ENCODE measurements around the gene PRKD2.

PRKD2 gene

DNA sequence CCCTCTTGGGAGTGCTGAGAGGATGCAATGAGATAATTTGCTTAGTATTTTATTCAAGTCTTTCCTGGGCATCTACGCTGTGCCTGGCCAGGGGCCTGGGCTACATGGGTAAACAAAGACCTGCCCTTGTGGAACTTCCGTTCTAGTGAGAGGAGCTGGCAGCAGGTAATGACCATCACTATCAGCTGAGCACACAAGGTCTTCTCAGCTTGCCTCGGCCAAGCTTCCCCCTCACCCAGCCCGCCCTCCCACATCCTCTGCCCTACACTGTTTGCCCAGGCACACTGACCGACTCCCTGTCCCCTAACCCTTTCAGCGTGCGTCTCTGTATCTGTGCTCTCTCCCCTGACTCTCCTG, 20.4 kb upstream of the PRKD2 start:
- no peak overlapping the region for H3K9ac ChIP-seq (ENCODE audit: low read depth, low read length)
- no peak overlapping the region for H3K4me3 ChIP-seq (ENCODE audit: low read depth, low read length)
- peaks cover 3% of the 10 kb centered on the region for H3K4me1 ChIP-seq (ENCODE audit: control insufficient read depth, insufficient read depth, low read length)
- H3K36me3 ChIP-seq (ENCODE audit: control insufficient read depth, insufficient read depth, low read length) = peaks cover 57% of the 10 kb centered on the region
- H3K27me3 ChIP-seq (ENCODE audit: control insufficient read depth, insufficient read depth, low read length) = no peaks in the 10 kb centered on the region
- no peaks in the 10 kb centered on the region for H3K9me3 ChIP-seq (ENCODE audit: control insufficient read depth, insufficient read depth, low read length)

DNA sequence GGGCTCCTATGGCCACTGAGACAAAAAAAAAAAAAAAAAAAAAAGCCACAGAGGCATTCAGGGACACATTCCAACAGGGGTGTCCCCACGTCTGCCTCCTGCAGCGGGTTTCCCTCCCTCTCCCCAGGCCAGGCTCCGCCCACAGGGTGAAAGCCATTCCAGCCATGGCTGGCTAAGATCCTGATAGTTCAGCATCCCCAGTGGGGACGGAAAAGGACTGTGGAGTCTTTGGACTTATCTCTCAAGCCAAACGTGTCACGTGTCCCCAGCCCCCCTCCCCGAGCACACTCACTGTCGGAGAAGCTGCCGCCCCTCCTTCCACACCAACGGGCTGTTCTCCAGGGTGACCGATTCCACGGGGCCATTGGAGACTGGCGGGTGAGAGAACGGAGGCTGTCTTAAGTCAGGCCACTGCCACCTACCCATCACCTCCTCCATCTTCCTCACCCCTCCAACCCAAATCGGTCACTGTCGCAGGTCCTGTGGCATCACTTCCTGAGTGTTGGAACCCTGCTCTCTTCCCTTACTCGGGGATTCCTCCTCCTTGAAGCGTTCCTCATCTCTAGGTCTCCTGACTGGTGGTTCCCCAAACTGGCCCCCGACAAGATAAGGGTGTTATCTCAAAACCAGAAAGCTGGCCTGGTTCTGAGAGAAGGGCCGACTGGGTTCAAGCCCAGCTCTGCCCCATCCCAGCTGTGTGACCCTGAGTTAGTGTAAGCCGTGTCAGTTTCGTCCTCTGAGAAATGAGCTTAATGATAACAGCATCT, 19.8 kb upstream of the PRKD2 start:
- Histone ChIP-seq H3K4me1 (ENCODE audit: control insufficient read depth, insufficient read depth, low read length) (peaks cover 3% of the 10 kb centered on the region), H3K4me3 (ENCODE audit: low read depth, low read length) (no peak overlapping the region), H3K9me3 (ENCODE audit: control insufficient read depth, insufficient read depth, low read length) (no peaks in the 10 kb centered on the region), H3K36me3 (ENCODE audit: control insufficient read depth, insufficient read depth, low read length) (peaks cover 51% of the 10 kb centered on the region), H3K9ac (ENCODE audit: low read depth, low read length) (no peak overlapping the region), H3K27me3 (ENCODE audit: control insufficient read depth, insufficient read depth, low read length) (no peaks in the 10 kb centered on the region)

DNA sequence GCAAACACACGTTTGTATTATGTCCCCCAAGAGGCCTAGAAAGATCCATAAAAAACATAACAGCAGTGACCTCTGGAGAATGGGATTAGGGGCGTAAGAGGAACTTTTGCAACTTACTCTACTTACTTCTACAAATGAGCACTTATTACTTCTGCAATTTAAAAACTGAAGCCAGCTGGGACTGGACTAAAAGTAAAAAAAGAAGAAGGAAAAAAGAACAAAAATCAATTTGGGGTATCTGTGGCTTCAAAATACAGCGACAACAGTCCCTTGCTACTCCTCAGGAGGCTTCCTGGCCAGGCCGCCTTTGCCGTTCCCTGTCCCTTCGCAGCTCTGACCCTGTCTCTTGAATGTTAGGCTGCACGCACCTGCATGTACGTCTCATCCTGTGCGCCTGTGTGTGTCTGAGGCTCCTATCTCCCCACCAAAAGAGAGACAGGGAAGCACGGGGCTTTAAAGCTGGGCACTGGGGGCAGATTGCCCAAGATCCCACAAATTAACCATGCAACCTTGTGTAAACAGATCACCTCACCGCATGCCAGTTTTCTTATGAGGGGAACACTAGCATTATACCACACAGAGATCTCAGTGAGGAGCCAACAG, 16.9 kb upstream of the PRKD2 start:
- H3K27me3 ChIP-seq (ENCODE audit: control insufficient read depth, insufficient read depth, low read length) = no peaks in the 10 kb centered on the region
- no peak overlapping the region for H3K9ac ChIP-seq (ENCODE audit: low read depth, low read length)
- no peaks in the 10 kb centered on the region for H3K4me1 ChIP-seq (ENCODE audit: control insufficient read depth, insufficient read depth, low read length)
- H3K4me3 ChIP-seq (ENCODE audit: low read depth, low read length) = no peak overlapping the region
- H3K9me3 ChIP-seq (ENCODE audit: control insufficient read depth, insufficient read depth, low read length) = no peaks in the 10 kb centered on the region
- H3K36me3 ChIP-seq (ENCODE audit: control insufficient read depth, insufficient read depth, low read length) = peaks cover 68% of the 10 kb centered on the region

DNA sequence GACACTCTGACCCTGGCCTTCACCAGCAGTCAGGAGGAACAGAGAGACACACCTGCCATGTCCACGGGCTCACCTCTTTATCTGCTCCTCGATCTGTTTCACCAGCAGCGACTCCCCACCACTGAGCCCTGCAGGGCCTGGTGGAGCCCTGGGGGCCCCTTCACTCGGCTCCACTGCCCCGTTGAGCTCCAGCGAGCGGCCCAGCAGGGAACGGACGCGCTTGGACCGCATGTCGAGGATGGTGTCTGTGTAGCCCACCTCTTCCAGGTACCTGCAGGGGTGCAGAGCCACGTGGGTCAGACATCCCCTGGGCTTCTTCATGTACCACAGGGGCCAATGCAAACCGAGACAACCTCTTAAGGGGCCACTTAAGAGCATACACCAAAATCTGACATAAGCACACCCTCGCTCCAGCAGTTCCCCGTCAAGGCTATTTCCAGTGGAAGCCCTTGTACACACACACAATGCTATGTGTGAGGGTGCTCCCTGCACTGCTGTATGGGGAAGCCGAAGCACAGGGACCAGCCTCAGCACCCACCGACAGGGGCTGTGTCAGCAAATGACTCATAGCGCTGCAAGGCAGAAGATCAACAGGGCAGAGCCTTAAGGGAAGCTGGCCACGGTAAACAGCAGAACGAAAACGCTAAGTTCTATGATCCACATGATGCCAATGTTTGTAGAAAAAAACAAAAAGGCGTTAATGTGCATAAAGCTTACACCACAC, 16.2 kb upstream of the PRKD2 start:
- Histone ChIP-seq H3K36me3 (ENCODE audit: control insufficient read depth, insufficient read depth, low read length) (peaks cover 71% of the 10 kb centered on the region), H3K9me3 (ENCODE audit: control insufficient read depth, insufficient read depth, low read length) (no peaks in the 10 kb centered on the region), H3K27me3 (ENCODE audit: control insufficient read depth, insufficient read depth, low read length) (no peaks in the 10 kb centered on the region), H3K4me1 (ENCODE audit: control insufficient read depth, insufficient read depth, low read length) (no peaks in the 10 kb centered on the region), H3K4me3 (ENCODE audit: low read depth, low read length) (no peak overlapping the region), H3K9ac (ENCODE audit: low read depth, low read length) (no peak overlapping the region)

DNA sequence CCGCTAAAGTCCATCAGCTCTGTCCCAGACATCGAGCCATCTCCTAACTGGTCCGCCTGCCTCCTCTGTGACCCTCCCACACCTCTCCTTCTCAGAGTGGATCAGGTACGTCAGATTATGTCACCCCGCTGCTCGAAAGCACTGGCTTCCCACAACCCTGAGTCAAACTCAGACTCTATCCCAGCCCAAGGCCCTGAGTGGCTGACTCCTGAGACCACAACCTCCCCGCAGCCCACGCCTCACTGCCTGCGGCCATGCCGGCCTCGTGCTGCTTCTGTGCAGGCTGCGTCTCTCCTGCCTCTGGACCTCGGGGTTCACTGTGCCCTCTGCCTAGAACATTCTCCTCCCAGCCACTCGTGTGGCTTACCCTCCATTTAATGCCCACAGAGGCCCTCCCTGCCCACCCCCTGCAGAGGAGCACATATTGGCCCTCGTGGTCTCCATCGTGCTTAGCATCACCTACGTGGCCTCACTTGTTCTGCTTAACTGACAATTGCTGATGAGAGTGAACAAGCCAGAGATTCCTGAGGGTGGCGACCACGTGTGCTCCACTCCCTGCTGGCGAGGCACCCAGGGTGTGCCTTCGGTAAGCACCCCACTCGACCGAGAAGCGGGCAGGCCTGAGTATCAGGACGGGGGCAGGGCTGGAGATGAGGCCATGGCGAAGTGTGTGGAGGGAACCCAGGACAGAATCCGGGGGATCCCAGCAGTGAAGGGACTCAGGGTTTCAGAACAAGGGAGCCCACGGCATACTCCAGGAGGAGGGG, 15.4 kb upstream of the PRKD2 start:
- no peaks in the 10 kb centered on the region for H3K9me3 ChIP-seq (ENCODE audit: control insufficient read depth, insufficient read depth, low read length)
- no peaks in the 10 kb centered on the region for H3K27me3 ChIP-seq (ENCODE audit: control insufficient read depth, insufficient read depth, low read length)
- no peaks in the 10 kb centered on the region for H3K4me1 ChIP-seq (ENCODE audit: control insufficient read depth, insufficient read depth, low read length)
- H3K9ac ChIP-seq (ENCODE audit: low read depth, low read length) = no peak overlapping the region
- H3K4me3 ChIP-seq (ENCODE audit: low read depth, low read length) = no peak overlapping the region
- H3K36me3 ChIP-seq (ENCODE audit: control insufficient read depth, insufficient read depth, low read length) = peaks cover 71% of the 10 kb centered on the region

DNA sequence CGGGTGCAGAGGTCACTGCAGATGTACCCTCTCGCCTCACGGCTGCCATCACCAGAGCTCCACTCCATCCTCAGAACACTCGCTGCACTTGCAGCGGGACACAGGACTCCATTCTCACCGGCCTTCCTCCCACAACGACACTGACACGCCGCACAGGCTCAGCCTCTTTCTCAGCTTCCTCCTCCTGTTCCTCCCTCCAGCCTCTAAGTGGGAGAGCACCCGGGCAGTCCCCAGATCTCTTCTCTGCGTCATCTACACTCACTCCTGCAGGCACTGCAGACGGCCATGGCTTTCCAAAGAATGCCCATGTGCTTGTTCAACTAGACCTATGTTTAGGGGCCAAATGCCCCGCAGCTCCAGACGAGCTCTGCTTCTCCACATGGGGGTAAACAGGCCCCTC, 14.7 kb upstream of the PRKD2 start:
- no peak overlapping the region for H3K9ac ChIP-seq (ENCODE audit: low read depth, low read length)
- H3K27me3 ChIP-seq (ENCODE audit: control insufficient read depth, insufficient read depth, low read length) = no peaks in the 10 kb centered on the region
- no peaks in the 10 kb centered on the region for H3K9me3 ChIP-seq (ENCODE audit: control insufficient read depth, insufficient read depth, low read length)
- H3K4me1 ChIP-seq (ENCODE audit: control insufficient read depth, insufficient read depth, low read length) = no peaks in the 10 kb centered on the region
- no peak overlapping the region for H3K4me3 ChIP-seq (ENCODE audit: low read depth, low read length)
- H3K36me3 ChIP-seq (ENCODE audit: control insufficient read depth, insufficient read depth, low read length) = peaks cover 71% of the 10 kb centered on the region

DNA sequence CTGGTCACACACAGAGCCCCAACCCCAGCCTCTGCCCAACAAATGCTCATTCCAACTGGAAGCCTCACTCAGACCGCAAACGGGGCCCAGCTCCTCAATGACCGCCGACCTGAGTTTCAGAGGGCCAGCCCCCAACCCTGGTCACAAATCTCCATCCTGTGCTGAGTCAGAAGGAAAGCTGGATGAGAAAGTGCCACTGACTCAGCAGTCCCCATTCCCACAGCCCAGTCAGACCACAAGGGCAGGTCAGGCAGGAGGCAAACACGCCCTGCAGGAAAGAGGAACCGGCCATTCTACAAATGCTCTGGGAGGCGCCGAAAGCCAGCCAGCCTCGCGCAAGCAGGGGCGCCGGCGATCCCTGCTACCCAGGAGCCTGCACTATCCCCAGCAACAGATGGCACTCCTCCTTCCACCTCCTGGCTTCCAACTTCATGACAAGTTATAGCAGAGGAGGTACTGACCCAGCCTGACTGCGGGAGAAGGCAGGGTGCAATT, 14.1 kb upstream of the PRKD2 start:
- Histone ChIP-seq H3K4me3 (ENCODE audit: low read depth, low read length) (no peak overlapping the region), H3K36me3 (ENCODE audit: control insufficient read depth, insufficient read depth, low read length) (peaks cover 70% of the 10 kb centered on the region), H3K9ac (ENCODE audit: low read depth, low read length) (no peak overlapping the region), H3K9me3 (ENCODE audit: control insufficient read depth, insufficient read depth, low read length) (no peaks in the 10 kb centered on the region), H3K27me3 (ENCODE audit: control insufficient read depth, insufficient read depth, low read length) (no peaks in the 10 kb centered on the region), H3K4me1 (ENCODE audit: control insufficient read depth, insufficient read depth, low read length) (no peaks in the 10 kb centered on the region)

GRCh38 chr19:46730595-46730994, 13.7 kb upstream of the PRKD2 start:
- peaks cover 73% of the 10 kb centered on the region for H3K36me3 ChIP-seq (ENCODE audit: control insufficient read depth, insufficient read depth, low read length)
- no peaks in the 10 kb centered on the region for H3K9me3 ChIP-seq (ENCODE audit: control insufficient read depth, insufficient read depth, low read length)
- H3K27me3 ChIP-seq (ENCODE audit: control insufficient read depth, insufficient read depth, low read length) = no peaks in the 10 kb centered on the region
- H3K9ac ChIP-seq (ENCODE audit: low read depth, low read length) = no peak overlapping the region
- H3K4me1 ChIP-seq (ENCODE audit: control insufficient read depth, insufficient read depth, low read length) = no peaks in the 10 kb centered on the region
- H3K4me3 ChIP-seq (ENCODE audit: low read depth, low read length) = no peak overlapping the region

- Histone ChIP-seq H3K9me3 (ENCODE audit: control insufficient read depth, insufficient read depth, low read length) (no peaks in the 10 kb centered on the region), H3K36me3 (ENCODE audit: control insufficient read depth, insufficient read depth, low read length) (peaks cover 76% of the 10 kb centered on the region), H3K4me3 (ENCODE audit: low read depth, low read length) (no peak overlapping the region), H3K27me3 (ENCODE audit: control insufficient read depth, insufficient read depth, low read length) (no peaks in the 10 kb centered on the region), H3K4me1 (ENCODE audit: control insufficient read depth, insufficient read depth, low read length) (no peaks in the 10 kb centered on the region), H3K9ac (ENCODE audit: low read depth, low read length) (no peak overlapping the region)
Observed at GRCh38 chr19:46730187-46730586, 13.3 kb upstream of the PRKD2 start.

- no peak overlapping the region for H3K9ac ChIP-seq (ENCODE audit: low read depth, low read length)
Observed at GRCh38 chr19:46729696-46730095, 12.8 kb upstream of the PRKD2 start.

GRCh38 chr19:46728693-46729339, 11.9 kb upstream of the PRKD2 start:
- H3K9ac ChIP-seq (ENCODE audit: low read depth, low read length) = no peak overlapping the region
- no peak overlapping the region for H3K4me3 ChIP-seq (ENCODE audit: low read depth, low read length)
- H3K36me3 ChIP-seq (ENCODE audit: control insufficient read depth, insufficient read depth, low read length) = peaks cover 81% of the 10 kb centered on the region
- H3K9me3 ChIP-seq (ENCODE audit: control insufficient read depth, insufficient read depth, low read length) = no peaks in the 10 kb centered on the region
- no peaks in the 10 kb centered on the region for H3K27me3 ChIP-seq (ENCODE audit: control insufficient read depth, insufficient read depth, low read length)
- H3K4me1 ChIP-seq (ENCODE audit: control insufficient read depth, insufficient read depth, low read length) = no peaks in the 10 kb centered on the region

More at GRCh38 chr19:46729696-46730095, 12.8 kb upstream of the PRKD2 start:
- Histone ChIP-seq H3K36me3 (ENCODE audit: control insufficient read depth, insufficient read depth, low read length) (peaks cover 78% of the 10 kb centered on the region), H3K9me3 (ENCODE audit: control insufficient read depth, insufficient read depth, low read length) (no peaks in the 10 kb centered on the region), H3K4me3 (ENCODE audit: low read depth, low read length) (no peak overlapping the region), H3K27me3 (ENCODE audit: control insufficient read depth, insufficient read depth, low read length) (no peaks in the 10 kb centered on the region), H3K4me1 (ENCODE audit: control insufficient read depth, insufficient read depth, low read length) (no peaks in the 10 kb centered on the region)

Measured in iPS-15b (cell line).